NCI-H1930 (cell line): ENCODE results near the gene KCNQ1.

Experiments used
- DNase-seq, 2 experiments: peaks; one replicate each; lab custom pipeline; 2025; lab: John Stamatoyannopoulos, UW

The KCNQ1 gene

DNA sequence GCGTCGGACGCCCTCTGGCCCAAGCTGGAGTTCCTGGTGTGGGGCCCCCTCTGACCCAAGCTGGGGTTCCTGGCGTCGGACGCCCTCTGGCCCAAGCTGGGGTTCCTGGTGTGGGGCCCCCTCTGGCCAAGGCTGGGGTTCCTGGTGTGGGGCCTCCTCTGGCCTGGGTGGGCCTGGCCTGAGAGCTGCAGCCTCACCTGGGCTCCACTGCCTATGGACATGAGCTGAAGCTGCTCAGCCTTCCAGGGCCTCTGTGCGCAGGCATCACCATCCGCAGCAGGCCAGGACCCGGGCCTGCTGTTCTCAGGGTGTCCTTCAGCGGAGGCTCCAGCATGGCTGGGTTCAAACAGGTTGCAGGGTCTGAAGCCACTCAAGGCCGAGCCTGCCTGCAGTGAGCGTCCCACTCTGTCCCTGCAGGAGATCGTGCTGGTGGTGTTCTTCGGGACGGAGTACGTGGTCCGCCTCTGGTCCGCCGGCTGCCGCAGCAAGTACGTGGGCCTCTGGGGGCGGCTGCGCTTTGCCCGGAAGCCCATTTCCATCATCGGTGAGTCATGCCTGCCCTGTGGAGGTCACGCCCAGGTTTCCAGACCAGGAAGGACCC is 125.5 kb downstream of the KCNQ1 start:
- DNase-seq = no peak

GRCh38 chr11:2570841-2571597 is 126.2 kb downstream of the KCNQ1 start:
- no peak for DNase-seq

GRCh38 chr11:2571598-2572281 is 126.9 kb downstream of the KCNQ1 start:
- DNase-seq = no peak

DNA sequence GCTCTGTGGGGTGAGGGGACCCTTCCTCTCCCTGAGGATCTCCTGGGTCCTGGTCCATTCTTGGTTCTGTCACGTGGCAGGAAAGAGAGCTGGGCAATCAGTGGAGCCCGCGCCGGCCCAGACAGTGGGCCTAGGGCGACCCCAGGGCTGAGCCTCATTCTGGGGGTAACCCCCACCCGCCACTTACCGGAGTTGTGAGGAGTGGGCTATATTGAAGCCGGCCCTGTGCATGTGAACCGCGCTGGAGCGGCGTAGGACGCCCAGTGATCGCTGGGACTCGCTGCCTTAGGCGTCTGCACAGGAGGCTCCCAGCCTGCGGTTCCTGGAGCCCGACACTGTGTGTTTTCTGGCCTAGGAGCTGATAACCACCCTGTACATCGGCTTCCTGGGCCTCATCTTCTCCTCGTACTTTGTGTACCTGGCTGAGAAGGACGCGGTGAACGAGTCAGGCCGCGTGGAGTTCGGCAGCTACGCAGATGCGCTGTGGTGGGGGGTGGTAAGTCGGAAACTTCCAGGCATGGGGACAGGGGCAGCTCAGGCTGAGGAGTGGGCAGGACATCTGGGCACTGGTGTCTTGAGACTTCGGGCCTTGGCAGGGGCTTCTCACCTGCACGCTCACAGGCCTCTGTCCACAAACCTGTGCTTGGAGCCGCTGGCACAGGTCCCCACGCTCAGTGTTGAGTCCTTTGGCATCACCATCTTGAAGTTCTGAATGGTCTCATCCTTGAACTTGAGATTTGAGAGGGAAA is 127.9 kb downstream of the KCNQ1 start:
- no peak for DNase-seq

GRCh38 chr11:2573240-2574042 is 128.6 kb downstream of the KCNQ1 start:
- DNase-seq = no peak

DNA sequence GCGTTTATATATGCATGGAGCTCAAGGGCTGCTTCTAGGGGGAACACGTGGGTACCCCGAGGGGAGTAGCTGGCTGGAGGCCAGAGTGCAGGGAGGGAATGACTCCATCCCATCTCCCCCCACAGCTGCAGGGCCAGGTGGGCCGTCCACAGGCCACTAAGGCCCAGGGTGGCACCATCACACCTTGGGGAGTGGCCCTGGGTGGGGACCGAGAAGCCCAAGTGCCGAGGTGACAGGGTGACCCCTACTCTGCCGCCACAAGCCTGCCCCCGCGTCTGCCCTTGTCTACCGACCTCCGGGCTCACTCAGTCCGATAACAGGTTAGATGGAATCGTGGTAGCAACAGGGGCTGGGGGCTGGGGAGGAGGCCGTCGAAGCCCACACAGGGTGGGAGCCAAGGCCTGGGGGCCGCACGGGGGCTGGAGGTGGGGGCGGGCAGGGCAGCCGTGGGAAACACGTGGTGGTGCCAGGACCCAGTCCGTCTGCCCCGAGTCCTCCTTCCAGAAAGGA is 129.3 kb downstream of the KCNQ1 start:
- no peak for DNase-seq

DNA sequence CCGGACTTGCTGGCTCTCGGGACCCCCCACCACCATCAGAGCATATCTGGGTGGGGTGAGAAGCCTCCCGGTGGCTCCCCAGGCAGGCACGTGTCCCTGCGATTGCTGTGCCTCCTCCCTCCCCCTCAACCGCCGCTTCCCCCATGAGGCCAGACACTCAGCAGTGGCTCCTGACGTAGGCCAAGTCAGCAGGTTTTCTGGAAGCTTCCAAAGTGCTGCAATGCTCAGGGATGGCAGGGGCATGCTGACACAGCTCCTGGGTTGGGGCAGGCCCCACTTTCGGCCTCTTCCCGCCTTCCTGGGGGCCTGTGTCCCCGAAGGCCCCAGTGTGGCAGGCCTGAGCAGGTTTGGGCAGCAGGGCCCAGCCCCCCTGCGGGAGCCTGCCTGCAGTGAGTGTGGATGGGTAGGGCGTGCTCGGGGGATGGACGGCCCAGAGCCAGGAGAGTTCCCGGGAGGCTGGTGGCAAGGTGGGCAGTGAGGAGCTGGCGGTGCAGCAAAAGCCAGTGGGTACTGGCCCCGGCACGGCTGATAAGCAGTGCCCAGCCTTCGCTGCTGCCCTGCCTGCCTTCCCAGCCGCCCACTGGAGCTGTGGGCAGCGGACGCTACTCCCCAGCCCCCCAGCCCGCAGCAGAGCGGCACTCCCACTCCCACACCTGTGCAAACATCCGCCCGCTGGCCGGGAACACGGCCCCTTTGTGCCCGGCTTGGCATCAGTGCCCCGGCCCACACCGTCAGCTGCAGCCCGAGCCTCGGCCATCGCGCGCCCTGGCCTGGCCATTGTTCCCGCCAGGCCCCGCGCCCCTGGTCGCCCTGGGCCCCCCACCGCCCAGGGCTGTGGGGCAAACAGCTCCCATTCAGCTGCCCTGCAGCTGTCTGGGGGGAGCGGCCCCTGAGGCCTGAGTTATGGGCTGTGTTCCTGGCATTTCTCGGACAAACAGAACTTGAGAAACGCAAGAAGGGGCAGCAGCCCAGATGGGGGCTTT is 130.0 kb downstream of the KCNQ1 start:
- no peak for DNase-seq

DNA sequence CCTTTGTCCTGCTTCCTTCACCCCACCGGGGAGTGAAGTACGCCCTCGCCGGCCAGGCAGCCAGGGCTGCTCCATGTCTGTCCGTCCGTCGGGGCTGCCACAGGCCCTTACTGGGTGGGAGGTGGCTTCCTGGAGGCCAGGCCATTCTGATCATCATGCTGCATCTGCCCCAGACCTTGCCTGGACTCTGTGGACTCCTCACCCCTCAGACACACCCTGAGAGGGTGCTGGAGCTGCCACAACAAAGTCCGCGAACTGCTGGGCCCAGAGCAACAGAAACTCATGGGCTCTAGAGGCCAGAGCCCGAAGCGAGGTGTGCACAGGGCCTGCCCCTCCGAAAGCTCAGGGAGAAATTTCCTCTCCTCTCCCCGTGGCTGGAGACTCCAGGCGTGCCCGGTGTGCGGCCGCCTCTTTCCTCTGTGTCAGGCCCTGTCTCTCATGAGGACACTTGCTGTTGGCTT is 130.8 kb downstream of the KCNQ1 start:
- no peak for DNase-seq

DNA sequence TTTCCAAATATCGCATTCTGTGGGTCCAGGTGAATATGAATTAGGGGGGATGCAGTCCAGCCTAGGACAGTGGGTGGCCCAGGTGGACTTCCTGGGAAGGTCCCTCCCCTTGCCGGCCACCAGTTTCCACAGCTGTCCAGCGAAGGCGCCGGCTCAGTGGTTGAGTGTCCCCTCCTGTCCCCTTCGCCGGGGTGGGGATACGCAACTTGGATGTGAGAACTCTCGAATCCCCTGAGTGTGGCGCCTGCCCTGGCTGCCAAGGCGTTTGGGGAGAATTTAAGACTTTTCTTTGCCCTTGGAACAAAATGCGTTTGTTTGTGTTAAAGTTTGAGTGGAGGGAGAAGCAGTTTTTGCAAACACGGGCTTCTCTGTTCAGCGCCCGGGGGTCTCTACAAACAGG is 131.3 kb downstream of the KCNQ1 start:
- DNase-seq = no peak

DNA sequence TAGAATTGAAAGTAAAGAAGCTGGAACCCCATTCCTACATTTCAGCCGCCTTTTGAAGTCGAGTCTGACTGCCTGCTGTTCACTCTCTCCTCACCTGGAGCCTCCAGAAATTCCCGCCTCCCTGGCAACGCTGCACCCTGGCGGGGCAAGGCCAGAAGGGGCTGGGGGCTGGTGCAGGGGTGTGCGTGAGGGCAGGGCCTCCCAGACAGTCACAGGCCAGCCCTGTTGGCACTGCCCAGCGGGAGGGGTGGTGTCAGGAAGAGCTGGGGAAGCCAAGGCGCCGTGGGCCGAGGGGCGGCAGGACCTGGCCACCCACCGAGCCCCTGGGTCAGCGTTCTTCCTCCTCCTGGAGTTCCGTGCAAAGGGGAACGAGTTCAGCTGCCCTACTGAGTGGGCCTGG is 131.7 kb downstream of the KCNQ1 start:
- DNase-seq = no peak

DNA sequence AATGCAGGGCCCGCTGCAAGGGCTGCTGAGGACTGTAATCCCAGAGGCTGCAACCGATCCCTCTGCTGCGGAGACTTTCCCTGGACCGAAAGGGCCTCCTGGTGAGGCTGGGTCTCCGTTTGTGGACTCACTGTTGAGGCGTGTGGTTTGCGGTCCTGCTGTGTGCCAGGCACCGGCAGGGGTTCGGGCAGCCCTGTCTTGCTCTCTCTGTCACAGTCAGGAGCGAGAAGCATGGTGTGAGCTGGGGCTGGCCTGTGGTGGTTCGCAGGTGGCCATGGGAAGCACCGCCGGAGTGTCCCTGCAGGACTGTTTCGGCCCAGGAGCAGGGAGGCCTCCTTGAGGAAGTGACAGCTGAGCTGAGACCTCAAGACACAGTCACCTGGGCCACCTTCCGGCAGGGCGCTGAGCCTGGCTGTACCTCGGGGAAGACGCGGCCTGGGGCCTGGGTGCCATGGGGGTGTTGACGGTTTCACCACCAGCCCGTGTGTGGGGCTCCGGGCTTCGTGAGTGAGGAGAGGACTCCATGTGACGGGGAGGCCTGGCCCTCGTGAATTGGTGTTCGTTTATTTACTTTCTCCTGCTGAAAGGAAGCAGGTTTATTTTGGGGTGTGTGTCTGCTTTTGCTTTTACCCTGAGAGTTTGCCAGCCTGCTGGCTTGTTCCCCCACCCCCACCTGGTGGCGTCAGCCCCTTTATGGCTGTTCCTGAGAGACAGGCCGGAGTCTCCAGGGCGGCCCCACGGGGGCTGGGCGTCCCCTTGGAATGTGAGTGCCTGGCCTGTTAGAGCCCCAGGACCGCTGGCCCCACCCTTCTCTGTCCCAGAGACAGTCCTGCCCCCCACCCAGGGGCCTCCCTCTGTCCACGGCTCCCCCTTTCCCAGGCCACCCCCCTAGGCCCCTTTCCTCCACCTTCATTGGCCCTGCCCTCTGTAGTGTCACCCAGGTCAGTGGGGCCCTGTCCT is 132.5 kb downstream of the KCNQ1 start:
- no peak for DNase-seq

DNA sequence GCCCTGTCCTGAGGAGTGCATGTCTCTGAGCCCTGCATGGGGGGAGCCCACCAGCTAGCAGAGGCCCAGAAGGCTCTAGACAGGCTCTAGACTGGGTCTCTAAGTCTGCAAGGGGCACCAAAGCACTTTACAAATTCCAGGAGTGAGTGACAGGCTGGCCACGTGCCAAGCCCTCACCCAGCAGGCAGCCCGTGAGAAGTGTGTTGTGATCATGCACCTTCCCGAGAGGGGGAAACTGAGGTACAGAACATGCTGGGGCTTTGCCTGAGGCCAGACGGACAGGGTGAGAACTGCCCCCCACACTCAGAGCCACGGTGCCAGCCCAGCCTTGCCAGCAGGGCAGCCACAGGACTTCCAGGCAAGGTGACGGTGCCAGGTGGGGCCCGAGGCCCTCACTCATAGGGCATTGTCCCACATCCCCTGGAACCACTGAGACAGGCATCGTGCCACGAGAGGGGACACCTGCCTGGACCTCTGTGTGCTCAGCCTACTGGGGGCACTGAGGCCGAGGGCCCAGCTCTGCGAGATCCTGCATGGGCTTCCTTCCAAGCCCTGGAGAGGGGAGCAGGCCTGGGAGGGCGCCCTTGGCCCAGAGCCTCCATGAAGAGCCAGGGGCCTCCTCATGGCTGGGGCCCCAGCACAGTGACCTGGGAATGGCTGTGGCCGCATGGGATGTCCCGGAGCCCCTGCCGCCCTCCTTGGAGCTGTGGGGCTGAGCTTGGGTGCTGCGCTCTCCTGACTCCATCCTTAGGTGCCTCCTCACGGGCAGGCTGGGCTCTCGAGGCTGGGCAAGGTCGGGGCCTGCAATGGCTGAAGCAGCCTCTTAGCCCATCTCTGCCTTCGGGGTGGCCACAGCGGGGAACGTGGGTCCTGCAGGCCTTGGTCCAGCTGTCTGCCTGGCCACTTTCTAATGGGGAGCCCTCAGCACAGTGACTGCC is 133.5 kb downstream of the KCNQ1 start:
- no peak for DNase-seq

- DNase-seq = no peak
Measured at GRCh38 chr11:2578929-2579270, 134.1 kb downstream of the KCNQ1 start.

DNA sequence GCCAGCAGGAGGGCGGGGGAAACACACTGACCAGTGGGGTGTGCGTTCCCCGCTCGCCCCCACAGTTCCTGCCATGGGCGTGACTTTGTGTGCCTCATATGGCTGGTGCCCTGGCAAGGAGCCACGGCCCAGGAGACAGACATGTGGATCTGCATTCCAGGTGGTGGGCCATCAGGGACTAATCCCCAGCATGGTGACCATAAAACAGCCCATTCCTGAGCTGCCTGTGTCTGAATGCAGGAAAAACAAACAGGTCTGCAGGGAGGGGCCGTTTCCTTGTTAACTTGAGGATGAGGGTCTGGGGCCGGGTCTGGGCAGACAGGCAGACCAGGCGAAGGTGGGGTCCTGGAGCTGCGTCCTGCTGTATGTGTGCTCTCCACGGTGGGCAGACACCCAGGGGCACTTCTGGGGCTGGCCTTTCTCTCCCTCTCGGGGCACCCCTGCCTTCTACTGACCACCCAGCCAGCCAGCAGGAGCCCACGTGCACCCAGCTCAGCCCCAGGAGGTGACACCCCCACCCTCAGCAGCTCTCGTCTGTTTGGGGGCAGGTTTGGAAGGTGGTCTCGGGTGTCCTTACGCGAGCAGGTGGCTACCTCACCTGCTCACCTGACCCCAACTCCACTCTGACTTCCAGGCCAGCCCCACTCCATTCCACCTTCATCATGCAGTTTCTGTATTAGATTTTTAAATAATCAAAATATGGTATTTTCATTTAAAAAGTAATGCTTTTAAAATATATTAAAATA is 134.7 kb downstream of the KCNQ1 start:
- no peak for DNase-seq

- no peak for DNase-seq
Measured at GRCh38 chr11:2580061-2580421, 135.2 kb downstream of the KCNQ1 start.

GRCh38 chr11:2580571-2581001 is 135.8 kb downstream of the KCNQ1 start:
- DNase-seq = no peak
